Germinal center (tissue), 1 donor: ENCODE results near the gene HOXA5.

ENCODE experiments used
- DNase-seq: peaks from one replicate; pipeline ENCODE4 v3.0.0; 2012; ENCODE audit warnings: mixed read lengths, low spot score

Gene HOXA5

GRCh38 chr7:27094304-27095049 lies 49.0 kb downstream of the HOXA5 start:
- DNase-seq, result no peak

DNA sequence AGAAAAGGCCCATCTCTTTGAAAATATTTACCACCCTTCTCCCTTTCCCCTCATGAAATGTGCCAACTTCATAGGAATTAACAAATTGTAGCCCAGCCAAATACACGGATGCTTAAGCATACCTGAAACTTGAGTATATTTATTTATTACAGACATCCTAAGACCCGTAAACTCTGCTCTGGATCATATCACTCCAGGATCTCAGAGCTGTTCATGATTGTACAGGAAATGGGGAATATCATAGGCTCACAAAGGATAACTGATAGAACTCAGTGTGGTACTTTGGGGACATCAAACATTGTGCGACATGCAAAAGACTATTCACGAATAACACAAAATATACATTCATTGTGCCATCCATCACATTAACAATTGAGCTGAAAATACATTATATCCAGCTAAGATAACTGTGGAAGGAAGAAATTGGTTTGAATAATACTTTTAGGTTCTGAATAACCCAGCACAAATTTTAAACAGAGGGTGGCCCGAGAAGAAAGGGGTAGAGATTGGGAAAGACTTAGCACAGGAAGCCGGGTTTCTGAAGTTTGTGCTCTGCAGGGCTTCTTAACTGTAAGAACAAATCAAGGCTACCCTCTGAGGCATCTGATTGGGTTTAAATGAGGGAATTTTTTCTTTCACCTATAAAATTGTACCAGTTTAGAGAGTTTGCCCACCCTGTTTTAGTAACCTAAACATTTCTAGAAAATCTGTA lies 50.1 kb downstream of the HOXA5 start:
- no peak for DNase-seq

DNA sequence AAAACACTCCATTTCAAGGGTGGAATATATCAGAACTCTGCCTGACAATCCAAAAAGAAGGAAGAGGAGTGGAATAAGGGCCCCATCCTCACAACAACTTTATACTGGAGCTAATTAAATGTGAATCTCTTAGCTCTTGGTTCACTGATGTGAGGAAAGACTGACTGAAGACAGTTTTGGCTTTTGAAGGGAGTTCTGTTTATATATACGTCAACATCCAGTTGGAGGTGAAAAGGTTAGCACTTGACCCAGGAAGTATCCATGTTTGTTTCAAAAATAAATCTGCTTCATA lies 50.7 kb downstream of the HOXA5 start:
- DNase-seq, result no peak

DNA sequence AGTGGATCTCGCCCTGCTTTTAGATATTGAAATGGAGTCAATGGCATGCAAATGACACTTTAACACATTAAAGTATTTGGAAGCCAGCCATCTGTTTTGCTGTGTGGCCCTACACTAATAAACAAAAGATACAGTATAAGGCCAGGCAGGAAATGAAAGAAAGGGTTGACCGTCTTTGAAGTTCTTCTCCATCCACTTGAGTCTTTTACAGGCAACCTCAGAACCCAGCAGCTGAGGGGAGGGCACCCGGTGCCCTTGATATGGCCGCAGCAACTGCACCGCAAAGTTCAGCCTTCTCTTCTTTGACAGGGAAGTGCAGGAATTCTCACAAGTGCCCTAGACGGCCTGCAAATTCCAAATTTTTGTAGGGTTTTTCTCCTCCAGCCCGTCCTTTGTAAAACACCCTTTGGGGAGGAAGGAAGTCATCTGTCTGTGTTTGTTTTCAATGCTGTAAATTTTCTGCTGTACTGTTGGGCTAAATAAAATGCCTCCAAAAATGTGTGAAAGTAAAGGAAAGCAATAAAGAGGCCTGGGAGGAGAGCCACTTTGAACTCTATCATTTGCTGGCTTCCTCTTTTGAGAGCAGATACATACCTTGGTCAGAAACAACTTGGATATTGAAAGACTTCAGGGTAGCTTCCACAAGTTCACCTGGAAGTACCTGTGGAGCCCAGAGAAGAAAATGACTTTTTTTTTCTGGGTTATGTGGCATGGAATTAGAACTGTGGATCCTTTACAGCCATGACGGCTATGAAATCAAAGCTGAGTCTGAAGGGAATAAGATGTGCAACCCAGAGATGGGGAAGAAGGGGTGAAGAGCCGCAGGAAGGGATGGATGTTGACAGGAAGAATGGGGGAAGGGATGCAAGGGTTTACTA lies 51.3 kb downstream of the HOXA5 start:
- DNase-seq, result no peak

- DNase-seq, result no peak
Observed at GRCh38 chr7:27091105-27091504, 52.4 kb downstream of the HOXA5 start.
